ENCODE data around the gene DIAPH2.

DIAPH2 gene

GRCh38 chrX:96776966-96777365 lies 92.3 kb downstream of the DIAPH2 start:
- no peaks in the 10 kb centered on the region for H3K4me1 ChIP-seq
- H3K4me2 ChIP-seq: no peak overlapping the region
- no peak overlapping the region for H3K27ac ChIP-seq
- no peaks in the 10 kb centered on the region for H3K9me3 ChIP-seq
- H3K9ac ChIP-seq: no peak overlapping the region
- TF ChIP-seq Cebpa-rat (IDR thresholded peaks at IDR 0.05): no peak
- H3K36me3 ChIP-seq: no peaks in the 10 kb centered on the region
- peaks cover 48% of the 10 kb centered on the region for H3K27me3 ChIP-seq
- H3K4me3 ChIP-seq: no peak overlapping the region
- no peaks in the 10 kb centered on the region for H4K20me1 ChIP-seq

- H3K9me3 ChIP-seq: no peaks in the 10 kb centered on the region
- H3K4me1 ChIP-seq: no peaks in the 10 kb centered on the region
- no peak overlapping the region for H3K4me3 ChIP-seq
- H3K27ac ChIP-seq: no peak overlapping the region
- H3K36me3 ChIP-seq: no peaks in the 10 kb centered on the region
- no peak for TF ChIP-seq Cebpa-rat (IDR thresholded peaks at IDR 0.05)
- peaks cover 77% of the 10 kb centered on the region for H3K27me3 ChIP-seq
- no peak overlapping the region for H3K4me2 ChIP-seq
- H4K20me1 ChIP-seq: peaks cover 38% of the 10 kb centered on the region; the same call in 1 of the 2 replicates
- no peak overlapping the region for H3K9ac ChIP-seq
These were observed 106.9 kb downstream of the DIAPH2 start for GRCh38 chrX:96791559-96791958.

- H3K27me3 ChIP-seq: peaks cover 76% of the 10 kb centered on the region
- TF ChIP-seq Cebpa-rat (IDR thresholded peaks at IDR 0.05): no peak
- H3K4me1 ChIP-seq: no peaks in the 10 kb centered on the region
- no peaks in the 10 kb centered on the region for H3K36me3 ChIP-seq
- no peaks in the 10 kb centered on the region for H3K9me3 ChIP-seq
- no peak overlapping the region for H3K27ac ChIP-seq
- H3K4me2 ChIP-seq: no peak overlapping the region
- peaks cover 40% of the 10 kb centered on the region; the same call in 1 of the 2 replicates for H4K20me1 ChIP-seq
- H3K9ac ChIP-seq: no peak overlapping the region
- no peak overlapping the region for H3K4me3 ChIP-seq
These were observed 107.4 kb downstream of the DIAPH2 start for GRCh38 chrX:96792047-96792446.

- peaks cover 24% of the 10 kb centered on the region; the same call in 1 of the 2 replicates for H4K20me1 ChIP-seq
- no peak overlapping the region for H3K9ac ChIP-seq
- no peaks in the 10 kb centered on the region for H3K36me3 ChIP-seq
- no peak overlapping the region for H3K27ac ChIP-seq
- no peak overlapping the region for H3K4me3 ChIP-seq
- TF ChIP-seq Cebpa-rat (IDR thresholded peaks at IDR 0.05): no peak
- no peak overlapping the region for H3K4me2 ChIP-seq
- H3K9me3 ChIP-seq: no peaks in the 10 kb centered on the region
- peaks cover 76% of the 10 kb centered on the region for H3K27me3 ChIP-seq
- no peaks in the 10 kb centered on the region for H3K4me1 ChIP-seq
These were observed 114.3 kb downstream of the DIAPH2 start for GRCh38 chrX:96798982-96799381.

- Histone ChIP-seq H3K9me3 (no peaks in the 10 kb centered on the region), H3K36me3 (no peaks in the 10 kb centered on the region), H3K4me1 (no peaks in the 10 kb centered on the region), H4K20me1 (no peaks in the 10 kb centered on the region; the same call in 1 of the 2 replicates), H3K27ac (no peak overlapping the region), H3K9ac (no peak overlapping the region), H3K4me3 (no peak overlapping the region), H3K27me3 (peaks cover 41% of the 10 kb centered on the region), H3K4me2 (no peak overlapping the region)
- TF ChIP-seq Cebpa-rat (IDR thresholded peaks at IDR 0.05): no peak
These were observed 122.7 kb downstream of the DIAPH2 start for GRCh38 chrX:96807318-96807717.

GRCh38 chrX:96820935-96821334 lies 136.3 kb downstream of the DIAPH2 start:
- Histone ChIP-seq H3K4me3 (no peak overlapping the region), H4K20me1 (0 out of 2 replicates have a peak, but pooled peaks cover 5% of the 10 kb centered on the region), H3K4me1 (no peaks in the 10 kb centered on the region), H3K27ac (no peak overlapping the region), H3K27me3 (peaks cover 58% of the 10 kb centered on the region), H3K9me3 (no peaks in the 10 kb centered on the region), H3K4me2 (no peak overlapping the region), H3K36me3 (no peaks in the 10 kb centered on the region), H3K9ac (no peak overlapping the region)
- no peak for TF ChIP-seq Cebpa-rat (IDR thresholded peaks at IDR 0.05)

GRCh38 chrX:96824166-96824565 lies 139.5 kb downstream of the DIAPH2 start:
- no peak overlapping the region for H3K4me3 ChIP-seq
- no peaks in the 10 kb centered on the region for H3K36me3 ChIP-seq
- H3K27ac ChIP-seq: no peak overlapping the region
- H3K9ac ChIP-seq: no peak overlapping the region
- TF ChIP-seq Cebpa-rat (IDR thresholded peaks at IDR 0.05): no peak
- H3K4me1 ChIP-seq: no peaks in the 10 kb centered on the region
- no peaks in the 10 kb centered on the region for H4K20me1 ChIP-seq
- no peak overlapping the region for H3K4me2 ChIP-seq
- no peaks in the 10 kb centered on the region for H3K9me3 ChIP-seq
- H3K27me3 ChIP-seq: peaks cover 51% of the 10 kb centered on the region

- no peak overlapping the region for H3K4me3 ChIP-seq
- no peaks in the 10 kb centered on the region for H3K36me3 ChIP-seq
- H4K20me1 ChIP-seq: peaks cover 13% of the 10 kb centered on the region
These were observed 148.7 kb downstream of the DIAPH2 start for GRCh38 chrX:96833333-96833732.

GRCh38 chrX:96834137-96834536 lies 149.5 kb downstream of the DIAPH2 start:
- Histone ChIP-seq H3K9ac (no peak overlapping the region), H3K36me3 (no peaks in the 10 kb centered on the region), H3K27ac (no peak overlapping the region), H3K4me2 (no peak overlapping the region), H3K9me3 (no peaks in the 10 kb centered on the region), H3K4me1 (no peaks in the 10 kb centered on the region), H3K4me3 (no peak overlapping the region), H4K20me1 (peaks cover 13% of the 10 kb centered on the region), H3K27me3 (peaks cover 44% of the 10 kb centered on the region)
- TF ChIP-seq Cebpa-rat (IDR thresholded peaks at IDR 0.05): no peak

More at GRCh38 chrX:96833333-96833732, 148.7 kb downstream of the DIAPH2 start:
- Histone ChIP-seq H3K4me2 (no peak overlapping the region), H3K27ac (no peak overlapping the region), H3K9ac (no peak overlapping the region), H3K27me3 (peaks cover 37% of the 10 kb centered on the region), H3K9me3 (no peaks in the 10 kb centered on the region), H3K4me1 (no peaks in the 10 kb centered on the region)
- no peak for TF ChIP-seq Cebpa-rat (IDR thresholded peaks at IDR 0.05)

GRCh38 chrX:96835660-96836289 lies 151.1 kb downstream of the DIAPH2 start:
- Histone ChIP-seq H3K4me2 (no peak overlapping the region), H3K9ac (no peak overlapping the region), H4K20me1 (peaks cover 13% of the 10 kb centered on the region), H3K4me3 (no peak overlapping the region), H3K36me3 (no peaks in the 10 kb centered on the region), H3K27me3 (peaks cover 52% of the 10 kb centered on the region), H3K27ac (no peak overlapping the region), H3K9me3 (no peaks in the 10 kb centered on the region), H3K4me1 (no peaks in the 10 kb centered on the region)
- no peak for TF ChIP-seq Cebpa-rat (IDR thresholded peaks at IDR 0.05)

Data from BLaER1 (cell line).